ENCODE results near the gene LINC00237.

LINC00237 gene

GRCh38 chr20:21136015-21136732, 30.0 kb upstream of the LINC00237 start:
- Histone ChIP-seq H3K9me3 (ENCODE audit: control insufficient read depth, low read length) (no peaks in the 10 kb centered on the region), H3K4me3 (ENCODE audit: low read length) (no peak overlapping the region), H3K9ac (ENCODE audit: low read length) (no peak overlapping the region), H3K36me3 (ENCODE audit: control insufficient read depth, insufficient read depth, low read length) (no peaks in the 10 kb centered on the region), H3K4me1 (ENCODE audit: control insufficient read depth, insufficient read depth, low read length) (no peaks in the 10 kb centered on the region), H3K27me3 (ENCODE audit: control insufficient read depth, insufficient read depth, low read length) (no peaks in the 10 kb centered on the region)

GRCh38 chr20:21134883-21135493, 28.8 kb upstream of the LINC00237 start:
- Histone ChIP-seq H3K36me3 (ENCODE audit: control insufficient read depth, insufficient read depth, low read length) (no peaks in the 10 kb centered on the region), H3K4me3 (ENCODE audit: low read length) (no peak overlapping the region), H3K4me1 (ENCODE audit: control insufficient read depth, insufficient read depth, low read length) (no peaks in the 10 kb centered on the region)

DNA sequence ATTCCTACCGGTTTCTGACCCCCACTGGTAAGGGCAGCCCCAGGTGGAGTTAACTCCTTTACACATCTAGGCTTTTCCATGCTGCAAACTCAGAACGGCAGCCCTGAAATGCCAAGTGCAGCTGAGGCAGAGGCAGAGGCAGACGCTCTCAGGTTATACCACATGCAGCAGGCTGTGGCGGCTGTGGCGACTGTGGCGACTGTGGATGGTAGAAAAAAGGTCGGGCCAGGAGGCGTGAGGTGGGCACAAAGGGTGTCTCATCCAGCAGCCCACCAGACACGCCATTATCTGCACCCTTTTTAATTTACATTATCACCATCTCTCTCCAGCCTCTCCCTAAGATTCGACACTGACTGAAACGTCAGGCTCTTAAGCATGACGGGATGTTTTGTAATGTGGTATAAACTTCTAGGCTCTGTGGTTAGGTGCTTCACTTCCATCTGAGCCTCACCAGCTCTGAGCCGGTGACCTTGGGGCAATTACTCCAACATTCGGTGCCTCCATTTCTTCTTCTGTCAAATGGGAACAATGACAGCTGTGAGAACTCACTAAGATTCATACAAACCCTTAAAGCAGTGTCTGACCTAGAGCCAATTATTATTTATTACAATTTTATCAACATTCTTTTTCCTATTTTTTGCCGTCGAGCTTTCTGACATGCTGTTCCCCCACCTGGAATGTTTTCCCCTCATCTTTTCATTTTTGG, 27.9 kb upstream of the LINC00237 start:
- H3K4me1 ChIP-seq (ENCODE audit: control insufficient read depth, insufficient read depth, low read length), result no peaks in the 10 kb centered on the region
- H3K27me3 ChIP-seq (ENCODE audit: control insufficient read depth, insufficient read depth, low read length), result no peaks in the 10 kb centered on the region
- no peaks in the 10 kb centered on the region for H3K9me3 ChIP-seq (ENCODE audit: control insufficient read depth, low read length)
- no peak overlapping the region for H3K9ac ChIP-seq (ENCODE audit: low read length)
- no peak overlapping the region for H3K4me3 ChIP-seq (ENCODE audit: low read length)
- no peaks in the 10 kb centered on the region for H3K36me3 ChIP-seq (ENCODE audit: control insufficient read depth, insufficient read depth, low read length)

More at GRCh38 chr20:21134883-21135493, 28.8 kb upstream of the LINC00237 start:
- no peak overlapping the region for H3K9ac ChIP-seq (ENCODE audit: low read length)
- no peaks in the 10 kb centered on the region for H3K9me3 ChIP-seq (ENCODE audit: control insufficient read depth, low read length)
- H3K27me3 ChIP-seq (ENCODE audit: control insufficient read depth, insufficient read depth, low read length), result no peaks in the 10 kb centered on the region

- Histone ChIP-seq H3K36me3 (ENCODE audit: control insufficient read depth, insufficient read depth, low read length) (no peaks in the 10 kb centered on the region), H3K9ac (ENCODE audit: low read length) (no peak overlapping the region), H3K9me3 (ENCODE audit: control insufficient read depth, low read length) (no peaks in the 10 kb centered on the region), H3K4me1 (ENCODE audit: control insufficient read depth, insufficient read depth, low read length) (no peaks in the 10 kb centered on the region), H3K27me3 (ENCODE audit: control insufficient read depth, insufficient read depth, low read length) (no peaks in the 10 kb centered on the region), H3K4me3 (ENCODE audit: low read length) (no peak overlapping the region)
Measured at GRCh38 chr20:21133404-21133803, 27.2 kb upstream of the LINC00237 start.

GRCh38 chr20:21129861-21130260, 23.7 kb upstream of the LINC00237 start:
- H3K4me1 ChIP-seq (ENCODE audit: control insufficient read depth, insufficient read depth, low read length), result peaks cover 7% of the 10 kb centered on the region
- H3K4me3 ChIP-seq (ENCODE audit: low read length), result no peak overlapping the region
- no peaks in the 10 kb centered on the region for H3K27me3 ChIP-seq (ENCODE audit: control insufficient read depth, insufficient read depth, low read length)

DNA sequence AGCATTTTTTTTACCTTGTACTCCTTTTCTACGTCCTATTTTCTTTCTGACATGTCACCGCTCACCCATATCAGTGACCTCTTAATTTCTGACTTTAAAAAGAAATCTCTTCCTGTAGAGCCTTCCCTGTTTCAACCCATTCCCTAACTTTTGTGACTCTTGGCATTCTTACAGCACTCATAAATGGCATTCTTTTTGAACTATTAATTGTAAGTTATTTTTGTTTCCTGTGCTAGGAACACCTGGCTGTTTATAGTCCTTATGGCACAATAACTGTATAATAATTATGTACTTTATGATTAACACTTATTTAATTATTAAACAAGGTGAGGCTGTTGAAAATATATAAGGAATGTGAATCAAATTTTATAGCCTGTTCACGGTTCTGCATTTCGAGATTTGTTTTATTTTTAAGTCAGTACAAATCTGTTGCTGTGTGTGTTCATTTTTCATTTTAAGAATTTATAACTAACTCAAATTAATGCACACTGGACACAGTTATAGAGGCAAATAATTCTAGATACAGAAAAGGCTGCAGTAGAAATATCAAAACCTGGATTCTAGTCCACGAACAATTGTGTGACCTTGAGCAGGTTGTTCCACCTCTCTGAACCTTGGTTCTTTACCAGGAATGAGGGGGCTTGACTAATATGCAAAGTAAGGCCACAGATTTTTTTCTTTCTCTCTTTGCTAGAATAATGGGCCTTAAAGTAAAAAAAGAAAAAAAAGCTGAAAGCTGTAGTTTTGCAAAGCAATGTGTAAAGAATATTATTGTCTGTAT, 21.2 kb upstream of the LINC00237 start:
- Histone ChIP-seq H3K36me3 (ENCODE audit: control insufficient read depth, insufficient read depth, low read length) (no peaks in the 10 kb centered on the region), H3K9me3 (ENCODE audit: control insufficient read depth, low read length) (no peaks in the 10 kb centered on the region), H3K4me3 (ENCODE audit: low read length) (no peak overlapping the region), H3K9ac (ENCODE audit: low read length) (no peak overlapping the region), H3K27me3 (ENCODE audit: control insufficient read depth, insufficient read depth, low read length) (no peaks in the 10 kb centered on the region), H3K4me1 (ENCODE audit: control insufficient read depth, insufficient read depth, low read length) (peaks cover 7% of the 10 kb centered on the region)

More at GRCh38 chr20:21129861-21130260, 23.7 kb upstream of the LINC00237 start:
- Histone ChIP-seq H3K9ac (ENCODE audit: low read length) (no peak overlapping the region), H3K36me3 (ENCODE audit: control insufficient read depth, insufficient read depth, low read length) (no peaks in the 10 kb centered on the region), H3K9me3 (ENCODE audit: control insufficient read depth, low read length) (no peaks in the 10 kb centered on the region)

DNA sequence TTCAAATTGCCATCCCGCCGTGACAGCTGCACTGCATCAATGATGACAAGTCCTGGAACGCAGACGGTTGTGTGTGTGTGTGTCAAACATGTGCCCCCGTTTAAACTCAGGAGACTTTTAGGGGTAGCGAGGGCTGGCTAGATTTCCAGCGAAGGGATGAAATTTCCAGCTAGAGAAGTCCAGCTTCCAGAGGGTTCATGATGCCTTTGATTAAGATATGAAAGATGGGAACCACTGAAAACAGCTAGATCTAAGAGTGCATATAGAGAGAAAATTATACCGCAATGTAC, 20.4 kb upstream of the LINC00237 start:
- Histone ChIP-seq H3K4me1 (ENCODE audit: control insufficient read depth, insufficient read depth, low read length) (peaks cover 7% of the 10 kb centered on the region), H3K9me3 (ENCODE audit: control insufficient read depth, low read length) (no peaks in the 10 kb centered on the region), H3K4me3 (ENCODE audit: low read length) (peak overlapping the region; percentile 81), H3K9ac (ENCODE audit: low read length) (peak overlapping the region; percentile 89), H3K36me3 (ENCODE audit: control insufficient read depth, insufficient read depth, low read length) (no peaks in the 10 kb centered on the region), H3K27me3 (ENCODE audit: control insufficient read depth, insufficient read depth, low read length) (no peaks in the 10 kb centered on the region)

- peaks cover 7% of the 10 kb centered on the region for H3K4me1 ChIP-seq (ENCODE audit: control insufficient read depth, insufficient read depth, low read length)
- H3K36me3 ChIP-seq (ENCODE audit: control insufficient read depth, insufficient read depth, low read length), result no peaks in the 10 kb centered on the region
- peak within 1 kb of the TSS; percentile 81 for H3K4me3 ChIP-seq (ENCODE audit: low read length)
- no peaks in the 10 kb centered on the region for H3K9me3 ChIP-seq (ENCODE audit: control insufficient read depth, low read length)
- no peaks in the 10 kb centered on the region for H3K27me3 ChIP-seq (ENCODE audit: control insufficient read depth, insufficient read depth, low read length)
- peak within 1 kb of the TSS; percentile 89 for H3K9ac ChIP-seq (ENCODE audit: low read length)
Measured at GRCh38 chr20:21125849-21126580, 19.9 kb upstream of the LINC00237 start, which contains the start of gene KIZ. TSS of gene KIZ (plus strand) at chr20:21126082. CDS start at chr20:21126116, 34 bp downstream.

DNA sequence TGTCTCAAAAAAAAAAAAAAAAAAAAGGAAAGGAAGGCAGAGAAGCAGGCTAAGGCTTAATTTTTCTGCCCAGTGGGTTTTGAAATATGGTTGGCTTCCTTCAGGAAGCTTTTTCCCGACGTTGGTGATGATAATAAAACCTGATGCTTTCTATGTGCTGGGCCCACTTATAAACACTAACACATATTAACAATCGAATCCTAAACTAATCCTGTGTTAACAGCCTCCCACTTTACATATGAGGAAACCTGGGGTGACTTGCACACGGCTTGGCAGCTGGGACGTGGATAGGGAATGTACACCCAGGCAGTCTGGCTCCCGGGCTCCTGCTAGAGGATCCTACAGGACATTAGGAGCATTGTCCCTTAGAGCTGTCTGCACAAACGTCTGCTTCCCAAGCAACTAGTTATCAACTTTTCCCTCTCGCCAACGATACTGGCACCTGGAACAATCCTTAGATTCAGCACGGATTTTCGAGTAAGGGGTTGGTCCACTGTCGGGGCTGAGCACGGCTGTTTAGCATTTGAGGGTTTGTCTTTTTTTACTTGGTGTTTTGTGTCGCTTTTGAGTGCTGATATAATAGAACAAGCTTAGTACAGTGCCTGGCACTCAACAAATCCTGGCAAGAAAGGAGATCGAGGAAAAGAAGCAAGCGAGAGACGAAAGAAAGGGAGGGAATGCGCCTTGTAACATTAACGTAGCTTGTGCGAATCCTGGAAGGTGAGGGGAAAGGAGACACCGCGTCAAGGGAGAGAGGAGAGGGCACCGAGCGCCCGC, 19.1 kb upstream of the LINC00237 start:
- Histone ChIP-seq H3K9ac (ENCODE audit: low read length) (peak overlapping the region; percentile 70), H3K27me3 (ENCODE audit: control insufficient read depth, insufficient read depth, low read length) (no peaks in the 10 kb centered on the region), H3K36me3 (ENCODE audit: control insufficient read depth, insufficient read depth, low read length) (no peaks in the 10 kb centered on the region), H3K9me3 (ENCODE audit: control insufficient read depth, low read length) (no peaks in the 10 kb centered on the region), H3K4me3 (ENCODE audit: low read length) (peak overlapping the region; percentile 80), H3K4me1 (ENCODE audit: control insufficient read depth, insufficient read depth, low read length) (peaks cover 7% of the 10 kb centered on the region)

DNA sequence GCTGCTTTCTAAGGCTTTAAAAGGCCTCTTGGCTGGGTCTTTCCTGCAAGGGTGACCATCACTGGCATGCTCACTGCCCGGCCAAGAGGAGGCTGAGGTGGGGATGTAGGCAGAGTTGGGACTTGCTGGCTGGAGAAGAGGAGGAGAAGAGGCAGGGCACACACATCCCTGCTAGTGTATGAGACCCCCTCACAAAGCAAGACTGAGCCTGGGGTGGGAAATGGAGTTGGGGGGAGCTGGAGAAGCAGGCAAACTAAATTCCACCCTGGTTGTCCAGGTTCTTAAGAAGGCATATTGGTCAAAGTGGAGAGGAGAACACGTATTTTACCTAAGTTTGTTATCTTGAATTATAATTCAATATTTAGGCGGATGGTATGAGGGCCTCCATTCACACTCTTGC, 18.0 kb upstream of the LINC00237 start:
- no peaks in the 10 kb centered on the region for H3K27me3 ChIP-seq (ENCODE audit: control insufficient read depth, insufficient read depth, low read length)
- H3K9ac ChIP-seq (ENCODE audit: low read length), result no peak overlapping the region
- no peaks in the 10 kb centered on the region for H3K36me3 ChIP-seq (ENCODE audit: control insufficient read depth, insufficient read depth, low read length)
- no peaks in the 10 kb centered on the region for H3K9me3 ChIP-seq (ENCODE audit: control insufficient read depth, low read length)
- H3K4me1 ChIP-seq (ENCODE audit: control insufficient read depth, insufficient read depth, low read length), result peaks cover 7% of the 10 kb centered on the region
- no peak overlapping the region for H3K4me3 ChIP-seq (ENCODE audit: low read length)

DNA sequence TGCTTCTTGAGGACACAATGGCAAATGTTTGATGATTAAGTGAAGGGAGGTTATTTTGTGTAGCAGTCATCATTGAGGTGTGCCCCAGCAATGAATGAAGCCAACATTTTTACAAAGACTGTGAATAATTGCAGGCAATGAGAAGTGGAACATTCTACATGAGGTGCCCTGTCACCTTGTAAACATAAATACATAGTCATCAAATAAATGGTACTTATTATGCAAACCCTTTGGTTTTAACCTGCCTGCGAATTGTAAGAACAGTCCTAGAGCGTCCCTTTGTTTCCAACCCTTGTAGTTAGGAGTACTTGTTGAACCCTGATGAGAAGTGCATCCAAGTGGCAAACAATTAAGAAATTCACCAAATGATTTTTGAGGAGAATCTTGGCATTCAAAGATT, 12.6 kb upstream of the LINC00237 start:
- Histone ChIP-seq H3K27me3 (ENCODE audit: control insufficient read depth, insufficient read depth, low read length) (no peaks in the 10 kb centered on the region), H3K4me1 (ENCODE audit: control insufficient read depth, insufficient read depth, low read length) (no peaks in the 10 kb centered on the region), H3K9ac (ENCODE audit: low read length) (no peak overlapping the region), H3K4me3 (ENCODE audit: low read length) (no peak overlapping the region), H3K36me3 (ENCODE audit: control insufficient read depth, insufficient read depth, low read length) (no peaks in the 10 kb centered on the region), H3K9me3 (ENCODE audit: control insufficient read depth, low read length) (no peaks in the 10 kb centered on the region)
